ENCODE measurements around the gene SORCS2.

- no peak for TF ChIP-seq EZH2 (IDR thresholded peaks at IDR 0.05; ENCODE audit: borderline replicate concordance, low read length)
- no peak for TF ChIP-seq CTCF (IDR thresholded peaks at IDR 0.05; ENCODE audit: low read length)
These were observed 517.1 kb downstream of the SORCS2 start for GRCh38 chr4:7709431-7709830.

All from OCI-LY1 (cell line).